Natural killer cell (primary cell): Measurements from ENCODE around the gene NDUFV1. TPM values are rescaled to one million over a fixed set of nuclear protein-coding genes. Genes with fewer than 3 reads are reported as not detected.
A peak's percentile ranks its signal among the peaks of the same experiment; 100 is the strongest.
"Not testable (repeated sequence)": the region's sequence is repeated elsewhere in the genome, so short reads cannot be mapped to it uniquely, and the experiment has no call there.

Experiments
- ATAC-seq, 3 donors: fragments of 150-1000 bp in 2 of 3; fragments of 200-7000 bp in 1 of 3; cut with Tn5 transposase; 1 replicate in 1 of 3; 2 replicates in 2 of 3; pipeline ENCODE4 v1.10.0; 2021; ENCODE audit warnings: mild to moderate bottlenecking in 2 of 3, moderate library complexity in 2 of 3
- DNase-seq, 2 donors: peaks; one replicate each; pipeline versions ENCODE4 v3.0.0 to v3.0.0-alpha.2; 2013 to 2021; ENCODE audit warnings: mixed read lengths in 1 of 2
- H3K27ac ChIP-seq: one replicate; pipeline ENCODE4 v1.5.1; 2013; ENCODE audit warnings: mild to moderate bottlenecking, low read length
- H3K27me3 ChIP-seq: one replicate; pipeline ENCODE4 v1.6.1; 2013; ENCODE audit warnings: low read length; ENCODE audit not compliant: control insufficient read depth, insufficient read depth
- H3K36me3 ChIP-seq: one replicate; pipeline ENCODE4 v1.6.1; 2013; ENCODE audit warnings: low read length; ENCODE audit not compliant: control insufficient read depth, insufficient read depth
- H3K4me1 ChIP-seq: one replicate; pipeline ENCODE4 v1.6.1; 2013; ENCODE audit warnings: low read length; ENCODE audit not compliant: control insufficient read depth, insufficient read depth
- H3K4me3 ChIP-seq: one replicate; pipeline ENCODE4 v1.5.1; 2013; ENCODE audit warnings: low read length
- H3K9me3 ChIP-seq: one replicate; pipeline ENCODE4 v1.6.1; 2013; ENCODE audit warnings: low read length; ENCODE audit not compliant: control insufficient read depth, insufficient read depth
- H3K27ac Mint-ChIP-seq, 2 donors: one replicate each; pipeline ENCODE4 v1.8.0; 2022; ENCODE audit warnings: mild to moderate bottlenecking in 2 of 2, mixed read lengths in 2 of 2, moderate library complexity in 1 of 2
- H3K27me3 Mint-ChIP-seq, 2 donors: one replicate each; pipeline ENCODE4 v1.8.0; 2022; ENCODE audit warnings: low read depth in 2 of 2, mixed read lengths in 2 of 2
- H3K36me3 Mint-ChIP-seq: one replicate; pipeline ENCODE4 v1.8.0; 2022; ENCODE audit warnings: mixed read lengths
- H3K4me1 Mint-ChIP-seq, 2 donors: one replicate each; pipeline ENCODE4 v1.8.0; 2022; ENCODE audit warnings: mixed read lengths in 2 of 2
- H3K4me3 Mint-ChIP-seq: one replicate; pipeline ENCODE4 v1.8.0; 2022; ENCODE audit warnings: mild to moderate bottlenecking, moderate library complexity, mixed read lengths
- H3K9me3 Mint-ChIP-seq, 2 donors: one replicate each; pipeline ENCODE4 v1.8.0; 2022; ENCODE audit warnings: mixed read lengths in 2 of 2
- CTCF ChIP-seq: fragments of 200-600 bp; IDR thresholded peaks from one replicate; pipeline ENCODE4 v1.8.0; 2022; ENCODE audit warnings: antibody characterized with exemption
- WGBS: methylation state at CpG from one replicate; pipeline ENCODE4 v1.1.7; 2013; ENCODE audit warnings: missing lambda C conversion rate; ENCODE audit not compliant: insufficient coverage; 5-methylcytosine and 5-hydroxymethylcytosine counted together
- intact Hi-C: fragments of 100-400 bp; cut with micrococcal nuclease; formaldehyde crosslinking; loops from one replicate; pipeline ENCODE4 v1.14.2; 2022
- total RNA-seq, 4 donors: library from RNA; stranded (reverse); fragments of 120-200 nt in 1 of 4; gene quantifications; one replicate each; pipeline versions ENCODE4 v1.2.3 to v1.2.4, GENCODE V29; 2013 to 2022

The NDUFV1 gene
- total RNA-seq, 3 donors from 2014 or later (not counting 1 experiment from before 2014, with no cell fraction given) = 346 to 393 (median 360) TPM

- Histone ChIP-seq H3K4me1 (peaks cover 24% of the 10 kb centered on the region), H3K27ac (no peak overlapping the region), H3K27me3 (no peaks in the 10 kb centered on the region), H3K36me3 (no peaks in the 10 kb centered on the region), H3K4me3 (no peak overlapping the region), H3K9me3 (no peaks in the 10 kb centered on the region)
- Mint-ChIP-seq H3K36me3 (no peaks in the 10 kb centered on the region), H3K4me1 (peaks cover 21 to 28% of the 10 kb centered on the region in 2 donors), H3K4me3 (peak overlapping the region; percentile 21), H3K27ac (peak overlapping the region in 1 of 2 donors; percentile 85), H3K27me3 (no peaks in the 10 kb centered on the region), H3K9me3 (no peaks in the 10 kb centered on the region)
- no peak for ATAC-seq
- 70% methylated on average over 1 of the region's 1 CpG for WGBS
- no peak for DNase-seq
- TF ChIP-seq CTCF = no peak
- intact Hi-C loops = no loop called here
Observed at GRCh38 chr11:67599149-67599548, 7.6 kb upstream of the NDUFV1 start.

- peak overlapping the region; percentile 81 to 85 for H3K27ac Mint-ChIP-seq
- H3K9me3 ChIP-seq = no peaks in the 10 kb centered on the region
- DNase-seq = no peak
- H3K4me3 Mint-ChIP-seq = peak overlapping the region; percentile 85
- peaks cover 24% of the 10 kb centered on the region for H3K4me1 ChIP-seq
- peak; percentile 21 to 60 (median 53) for ATAC-seq
- intact Hi-C loops = loop anchor here (2.0 kb wide), 1 partner anchor 18 kb away; the partner anchor contains the start of gene GSTP1
- H3K4me1 Mint-ChIP-seq = peaks cover 28% of the 10 kb centered on the region in 2 donors
- no peak overlapping the region for H3K4me3 ChIP-seq
- WGBS = 7% methylated on average over 7 of the region's 7 CpGs
- no peaks in the 10 kb centered on the region for H3K36me3 ChIP-seq
- H3K9me3 Mint-ChIP-seq = no peaks in the 10 kb centered on the region
- H3K36me3 Mint-ChIP-seq = no peaks in the 10 kb centered on the region
- H3K27me3 ChIP-seq = no peaks in the 10 kb centered on the region
- peak overlapping the region; percentile 42 for H3K27ac ChIP-seq
- no peak for TF ChIP-seq CTCF
- no peaks in the 10 kb centered on the region for H3K27me3 Mint-ChIP-seq
Observed at GRCh38 chr11:67600324-67601029, 6.3 kb upstream of the NDUFV1 start.

- TF ChIP-seq CTCF = no peak
- H3K36me3 Mint-ChIP-seq = no peaks in the 10 kb centered on the region
- intact Hi-C loops = loop anchor here (2.0 kb wide), 1 partner anchor 18 kb away; the partner anchor contains the start of gene GSTP1
- Histone ChIP-seq H3K9me3 (no peaks in the 10 kb centered on the region), H3K4me3 (no peak overlapping the region), H3K27ac (peak overlapping the region; percentile 42), H3K36me3 (no peaks in the 10 kb centered on the region), H3K4me1 (peaks cover 26% of the 10 kb centered on the region), H3K27me3 (no peaks in the 10 kb centered on the region)
- no peaks in the 10 kb centered on the region for H3K27me3 Mint-ChIP-seq
- H3K27ac Mint-ChIP-seq = peak overlapping the region; percentile 81 to 85
- DNase-seq (no peak), ATAC-seq (no peak)
- H3K4me3 Mint-ChIP-seq = no peak overlapping the region
- peaks cover 32% of the 10 kb centered on the region in 2 donors for H3K4me1 Mint-ChIP-seq
- 91% methylated on average over 7 of the region's 7 CpGs for WGBS
- no peaks in the 10 kb centered on the region for H3K9me3 Mint-ChIP-seq
Observed at GRCh38 chr11:67601098-67601497, 5.6 kb upstream of the NDUFV1 start.

- H3K27ac Mint-ChIP-seq, H3K27me3 Mint-ChIP-seq, intact Hi-C loops, H3K4me3 ChIP-seq, H3K27me3 ChIP-seq, ATAC-seq, DNase-seq, H3K9me3 Mint-ChIP-seq, H3K36me3 ChIP-seq, H3K9me3 ChIP-seq, H3K27ac ChIP-seq, H3K36me3 Mint-ChIP-seq: not testable (repeated sequence)
- WGBS = 76% methylated on average over 2 of the region's 4 CpGs
- peak overlapping the region; percentile 70 for H3K4me3 Mint-ChIP-seq
- peaks cover 32 to 38% of the 10 kb centered on the region in 2 donors for H3K4me1 Mint-ChIP-seq
- H3K4me1 ChIP-seq = peaks cover 44% of the 10 kb centered on the region
Observed at GRCh38 chr11:67604119-67604518, 2.6 kb upstream of the NDUFV1 start.
